ENCODE data around the gene PHACTR4. TPM values are rescaled to one million over a fixed set of nuclear protein-coding genes. Genes with fewer than 3 reads are reported as not detected.

PHACTR4 gene
- total and polyA plus RNA-seq, 9 of the 15 experiments (the other 6 are each of a cell fraction or from before 2014, with no cell fraction given), result 6.4 to 43.6 (median 14.2) TPM

DNA sequence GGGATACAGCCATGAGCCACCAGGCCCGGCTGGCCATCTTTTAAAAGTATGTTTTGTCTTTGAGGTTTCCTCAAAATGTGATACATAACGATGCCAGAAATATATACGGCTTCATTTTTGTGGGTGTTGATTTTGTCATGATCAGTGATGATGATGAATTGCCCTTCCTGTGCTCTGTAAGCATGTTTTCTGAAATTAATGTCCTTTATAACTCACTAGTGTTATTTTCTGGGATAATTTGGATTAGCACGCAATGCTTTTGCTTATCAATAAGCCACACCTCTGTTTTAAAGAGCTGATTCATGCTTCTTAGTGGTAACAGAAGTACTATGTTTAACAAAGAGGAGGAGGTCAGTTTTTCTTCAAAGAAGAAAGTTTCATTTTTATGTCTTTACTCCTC is 25.6 kb downstream of the PHACTR4 start (continued):
- peak in 1 of 2 experiments; percentile 47; a peak in 2 of 4 replicates for TF ChIP-seq MNT (conservative IDR thresholded peaks at IDR 0.05)
- peak; percentile 58; the same call in 1 of the 2 replicates for TF ChIP-seq SMARCC2 (IDR thresholded peaks at IDR 0.05; ENCODE audit: low read depth)
- peak; percentile 40 for TF ChIP-seq NCOR1 (IDR thresholded peaks at IDR 0.05)
- peak; percentile 90 for TF ChIP-seq DPF2 (IDR thresholded peaks at IDR 0.05)
- peak; percentile 37; the same call in 1 of the 2 replicates for TF ChIP-seq EP300 (IDR thresholded peaks at IDR 0.05; ENCODE audit: low read length)
- peak; percentile 39; the same call in 1 of the 2 replicates for TF ChIP-seq TEAD4 (IDR thresholded peaks at IDR 0.05; ENCODE audit: low read length)
- no peak for TF ChIP-seq TEAD4 (CRISPR knock-in tag; IDR thresholded peaks at IDR 0.05; ENCODE audit: borderline replicate concordance)
- peak; percentile 87 for TF ChIP-seq MAFG (tag; conservative IDR thresholded peaks at IDR 0.05)
- TF ChIP-seq, protein P1, sequence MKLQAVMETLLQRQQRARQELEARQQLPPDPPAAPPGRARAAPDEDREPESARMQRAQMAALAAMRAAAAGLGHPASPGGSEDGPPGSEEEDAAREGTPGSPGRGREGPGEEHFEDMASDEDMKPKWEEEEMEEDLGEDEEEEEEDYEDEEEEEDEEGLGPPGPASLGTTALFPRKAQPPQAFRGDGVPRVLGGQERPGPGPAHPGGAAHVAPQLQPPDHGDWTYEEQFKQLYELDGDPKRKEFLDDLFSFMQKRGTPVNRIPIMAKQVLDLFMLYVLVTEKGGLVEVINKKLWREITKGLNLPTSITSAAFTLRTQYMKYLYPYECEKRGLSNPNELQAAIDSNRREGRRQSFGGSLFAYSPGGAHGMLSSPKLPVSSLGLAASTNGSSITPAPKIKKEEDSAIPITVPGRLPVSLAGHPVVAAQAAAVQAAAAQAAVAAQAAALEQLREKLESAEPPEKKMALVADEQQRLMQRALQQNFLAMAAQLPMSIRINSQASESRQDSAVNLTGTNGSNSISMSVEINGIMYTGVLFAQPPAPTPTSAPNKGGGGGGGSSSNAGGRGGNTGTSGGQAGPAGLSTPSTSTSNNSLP (IDR thresholded peaks at IDR 0.05; ENCODE audit: borderline replicate concordance, low read depth, low read length), result peak; percentile 86
- TF ChIP-seq, protein P2, sequence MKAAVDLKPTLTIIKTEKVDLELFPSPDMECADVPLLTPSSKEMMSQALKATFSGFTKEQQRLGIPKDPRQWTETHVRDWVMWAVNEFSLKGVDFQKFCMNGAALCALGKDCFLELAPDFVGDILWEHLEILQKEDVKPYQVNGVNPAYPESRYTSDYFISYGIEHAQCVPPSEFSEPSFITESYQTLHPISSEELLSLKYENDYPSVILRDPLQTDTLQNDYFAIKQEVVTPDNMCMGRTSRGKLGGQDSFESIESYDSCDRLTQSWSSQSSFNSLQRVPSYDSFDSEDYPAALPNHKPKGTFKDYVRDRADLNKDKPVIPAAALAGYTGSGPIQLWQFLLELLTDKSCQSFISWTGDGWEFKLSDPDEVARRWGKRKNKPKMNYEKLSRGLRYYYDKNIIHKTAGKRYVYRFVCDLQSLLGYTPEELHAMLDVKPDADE (conservative IDR thresholded peaks at IDR 0.05; ENCODE audit: control insufficient read depth, low read depth, low read length), result no peak
- peak; percentile 55 for TF ChIP-seq L3MBTL2 (IDR thresholded peaks at IDR 0.05)
- TF ChIP-seq CHD1 (IDR thresholded peaks at IDR 0.05; ENCODE audit: low read length), result no peak
- TF ChIP-seq TCF3 (CRISPR knock-in tag; IDR thresholded peaks at IDR 0.05), result peak; percentile 13; the same call in 1 of the 2 replicates
- TF ChIP-seq RBBP5 (IDR thresholded peaks at IDR 0.05; ENCODE audit: borderline replicate concordance, insufficient read depth, low read length, poor library complexity, severe bottlenecking), result no peak
- peak; percentile 84 for TF ChIP-seq MEIS2 (IDR thresholded peaks at IDR 0.05; ENCODE audit: partially characterized antibody)
- TF ChIP-seq TCF15 (CRISPR knock-in tag; IDR thresholded peaks at IDR 0.05), result no peak
- no peak for TF ChIP-seq SLC30A9 (CRISPR knock-in tag; IDR thresholded peaks at IDR 0.05)
- TF ChIP-seq TAL1 (IDR thresholded peaks at IDR 0.05), result peak; percentile 51
- no peak for TF ChIP-seq SRSF9 (IDR thresholded peaks at IDR 0.05; ENCODE audit: borderline replicate concordance, low read depth, low read length)
- TF ChIP-seq FOSL1 (tag; conservative IDR thresholded peaks at IDR 0.05), result peak; percentile 18; the same call in 1 of the 2 replicates
- TF ChIP-seq ZNF316 (IDR thresholded peaks at IDR 0.05), result peak; percentile 95
- peak; percentile 93 for TF ChIP-seq NFE2 (IDR thresholded peaks at IDR 0.05; ENCODE audit: low read depth)
- TF ChIP-seq STAT5A (IDR thresholded peaks at IDR 0.05; ENCODE audit: borderline replicate concordance, low read length), result 0 out of 2 replicates have a peak, but pooled peaks have one; percentile 18
- TF ChIP-seq BRF1 (IDR thresholded peaks at IDR 0.05; ENCODE audit: borderline replicate concordance, extremely low read depth, insufficient read length), result no peak
- TF ChIP-seq HNRNPUL1 (IDR thresholded peaks at IDR 0.05; ENCODE audit: low read length), result no peak
- peak in 1 of 2 experiments; percentile 63; a peak in 1 of 4 replicates for TF ChIP-seq ARNT (IDR thresholded peaks at IDR 0.05)
- TF ChIP-seq NCOA4 (IDR thresholded peaks at IDR 0.05; ENCODE audit: partially characterized antibody), result no peak

Data from K562 (cell line).